ENCODE measurements around the gene FAM72B. TPM values are rescaled to one million over a fixed set of nuclear protein-coding genes. Genes with fewer than 3 reads are reported as not detected.
"Not testable (repeated sequence)": the region's sequence is repeated elsewhere in the genome, so short reads cannot be mapped to it uniquely, and the experiment has no call there.

The FAM72B gene
- total RNA-seq (ENCODE audit: low replicate concordance) = 36.9 and 48.4 TPM in 2 replicates

DNA sequence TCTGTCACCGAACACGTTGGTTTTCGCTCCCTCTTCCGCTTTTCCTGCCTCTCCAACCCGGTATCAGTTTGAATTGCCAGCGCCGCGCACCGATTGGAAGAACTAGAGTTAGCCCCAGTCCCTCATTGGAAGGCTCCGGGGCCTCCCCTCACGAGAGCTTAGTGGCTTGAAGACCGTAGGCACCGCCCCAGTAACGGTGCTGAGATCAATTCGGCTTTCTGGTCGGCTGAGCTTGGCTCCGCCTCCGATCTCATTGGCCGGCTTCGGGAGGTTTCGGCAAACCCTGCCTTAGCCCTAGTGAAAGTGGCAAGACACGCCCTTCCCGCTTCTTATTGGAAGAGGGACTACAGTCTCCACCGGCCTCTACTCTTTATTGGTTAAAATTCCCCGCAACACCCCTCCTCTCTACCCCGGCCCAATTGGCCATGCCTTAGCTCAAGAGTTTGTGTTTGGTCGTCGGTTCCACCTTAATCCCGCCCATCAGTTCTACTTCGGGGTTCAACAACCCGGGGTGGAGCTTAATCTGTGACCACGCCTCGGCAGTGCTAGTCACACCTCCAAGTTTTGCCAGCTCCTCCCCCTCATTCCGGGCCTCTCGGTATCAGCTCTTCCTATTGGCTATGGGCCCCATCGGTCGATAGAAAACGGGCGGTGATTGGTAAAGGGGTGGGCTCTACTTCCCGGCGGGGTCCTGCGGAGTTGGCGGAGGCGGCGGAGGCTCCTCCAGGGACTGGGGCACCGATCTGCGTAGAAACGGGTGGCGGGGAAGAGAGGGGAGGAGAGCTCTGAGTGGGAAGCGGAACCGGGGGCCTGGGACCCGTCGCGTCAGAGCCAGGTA lies at the start of gene FAM72B, which contains the start of gene SRGAP2C:
FAM72B (minus strand) TSS at position 51 of the 838 bp plus-strand sequence. CDS start 851 bp downstream, outside the sequence.
SRGAP2C (plus strand) TSS at position 686 of the 838 bp plus-strand sequence. CDS start 2,472 bp downstream, outside the sequence.
- not testable (repeated sequence) for H3K4me1 Mint-ChIP-seq; H3F3A ChIP-seq (ENCODE audit: low read depth); H3K79me2 ChIP-seq (ENCODE audit: low read depth); H3K9me3 Mint-ChIP-seq; H2AFZ ChIP-seq (replicated peaks); H3K9me3 ChIP-seq (ENCODE audit: low read depth); H3K9ac ChIP-seq; H3K4me1 ChIP-seq; H3K27me3 Mint-ChIP-seq (ENCODE audit: insufficient read depth, low read depth); H3K36me3 Mint-ChIP-seq; H4K20me1 ChIP-seq (ENCODE audit: low read depth); H3K36me3 ChIP-seq; H3K27me3 ChIP-seq
- peak within 1 kb of the TSS; percentile 93 for H3K4me3 Mint-ChIP-seq
- Histone ChIP-seq H3K4me2 (peak within 1 kb of the TSS; percentile 80), H3K27ac (peak within 1 kb of the TSS; percentile 74), H3K4me3 (peak within 1 kb of the TSS; percentile 63)
- H3K27ac Mint-ChIP-seq = peak within 1 kb of the TSS; percentile 82
- DNase-seq (ENCODE audit: low spot score) = peak; percentile 99

GRCh38 chr1:121232445-121233125 lies 48.4 kb upstream of the FAM72B start:
- H3K9me3 ChIP-seq (ENCODE audit: low read depth); H2AFZ ChIP-seq (replicated peaks); H3K27me3 ChIP-seq; DNase-seq (ENCODE audit: low spot score); H3K36me3 ChIP-seq; H3K27ac Mint-ChIP-seq; H3K9ac ChIP-seq; H3K4me2 ChIP-seq; H3K27ac ChIP-seq; H3K27me3 Mint-ChIP-seq (ENCODE audit: insufficient read depth, low read depth); H3K4me3 ChIP-seq; H3K36me3 Mint-ChIP-seq; H4K20me1 ChIP-seq (ENCODE audit: low read depth); H3K4me1 Mint-ChIP-seq; H3K4me1 ChIP-seq; H3K79me2 ChIP-seq (ENCODE audit: low read depth); H3K9me3 Mint-ChIP-seq; H3K4me3 Mint-ChIP-seq; H3F3A ChIP-seq (ENCODE audit: low read depth): not testable (repeated sequence)

- H3K79me2 ChIP-seq (ENCODE audit: low read depth); H2AFZ ChIP-seq (replicated peaks); H3K4me1 Mint-ChIP-seq; H3K9me3 Mint-ChIP-seq; H3K36me3 Mint-ChIP-seq; H3K27me3 ChIP-seq; H3K4me1 ChIP-seq; H3F3A ChIP-seq (ENCODE audit: low read depth); H4K20me1 ChIP-seq (ENCODE audit: low read depth); H3K27ac Mint-ChIP-seq; H3K27ac ChIP-seq; H3K9me3 ChIP-seq (ENCODE audit: low read depth); H3K4me3 ChIP-seq; H3K36me3 ChIP-seq; H3K4me3 Mint-ChIP-seq; H3K4me2 ChIP-seq; H3K27me3 Mint-ChIP-seq (ENCODE audit: insufficient read depth, low read depth); DNase-seq (ENCODE audit: low spot score); H3K9ac ChIP-seq: not testable (repeated sequence)
Measured at GRCh38 chr1:121230636-121231035, 46.5 kb upstream of the FAM72B start.

- not testable (repeated sequence) for H3K36me3 Mint-ChIP-seq; H2AFZ ChIP-seq (replicated peaks); H3K79me2 ChIP-seq (ENCODE audit: low read depth); H3F3A ChIP-seq (ENCODE audit: low read depth); H3K4me2 ChIP-seq; H3K4me3 ChIP-seq; H3K9me3 ChIP-seq (ENCODE audit: low read depth); H3K4me1 Mint-ChIP-seq; H3K27me3 Mint-ChIP-seq (ENCODE audit: insufficient read depth, low read depth); H4K20me1 ChIP-seq (ENCODE audit: low read depth); H3K9ac ChIP-seq; DNase-seq (ENCODE audit: low spot score); H3K4me1 ChIP-seq; H3K27me3 ChIP-seq; H3K27ac Mint-ChIP-seq; H3K9me3 Mint-ChIP-seq; H3K27ac ChIP-seq; H3K36me3 ChIP-seq; H3K4me3 Mint-ChIP-seq
Measured at GRCh38 chr1:121227544-121228330, 43.6 kb upstream of the FAM72B start.

- not testable (repeated sequence) for H3K27ac ChIP-seq; DNase-seq (ENCODE audit: low spot score); H3K4me3 ChIP-seq; H4K20me1 ChIP-seq (ENCODE audit: low read depth); H3K4me1 Mint-ChIP-seq; H3F3A ChIP-seq (ENCODE audit: low read depth); H3K4me1 ChIP-seq; H3K9ac ChIP-seq; H3K27me3 ChIP-seq; H2AFZ ChIP-seq (replicated peaks); H3K9me3 ChIP-seq (ENCODE audit: low read depth); H3K36me3 ChIP-seq; H3K4me3 Mint-ChIP-seq; H3K79me2 ChIP-seq (ENCODE audit: low read depth); H3K4me2 ChIP-seq; H3K27ac Mint-ChIP-seq; H3K9me3 Mint-ChIP-seq; H3K27me3 Mint-ChIP-seq (ENCODE audit: insufficient read depth, low read depth); H3K36me3 Mint-ChIP-seq
Measured at GRCh38 chr1:121226925-121227324, 42.8 kb upstream of the FAM72B start.

GRCh38 chr1:121226295-121226904 lies 42.3 kb upstream of the FAM72B start:
- H3K9me3 Mint-ChIP-seq = not testable (repeated sequence)

GRCh38 chr1:121224714-121225113 lies 40.6 kb upstream of the FAM72B start:
- H3K4me1 ChIP-seq; H3K36me3 Mint-ChIP-seq; DNase-seq (ENCODE audit: low spot score); H3K27ac Mint-ChIP-seq; H3K9me3 Mint-ChIP-seq; H3K27me3 ChIP-seq; H4K20me1 ChIP-seq (ENCODE audit: low read depth); H3K79me2 ChIP-seq (ENCODE audit: low read depth); H3K4me3 ChIP-seq; H2AFZ ChIP-seq (replicated peaks); H3K27me3 Mint-ChIP-seq (ENCODE audit: insufficient read depth, low read depth); H3K4me3 Mint-ChIP-seq; H3F3A ChIP-seq (ENCODE audit: low read depth); H3K4me1 Mint-ChIP-seq; H3K9me3 ChIP-seq (ENCODE audit: low read depth); H3K9ac ChIP-seq; H3K27ac ChIP-seq; H3K36me3 ChIP-seq; H3K4me2 ChIP-seq: not testable (repeated sequence)

More at GRCh38 chr1:121226295-121226904, 42.3 kb upstream of the FAM72B start:
- not testable (repeated sequence) for H3K9ac ChIP-seq; H3K27ac Mint-ChIP-seq; H3K4me2 ChIP-seq; H3K27ac ChIP-seq; H3K4me3 ChIP-seq; H4K20me1 ChIP-seq (ENCODE audit: low read depth); H3K4me1 Mint-ChIP-seq; H3K36me3 Mint-ChIP-seq; H3F3A ChIP-seq (ENCODE audit: low read depth); H2AFZ ChIP-seq (replicated peaks); H3K27me3 ChIP-seq; H3K27me3 Mint-ChIP-seq (ENCODE audit: insufficient read depth, low read depth); H3K4me3 Mint-ChIP-seq; H3K4me1 ChIP-seq; H3K9me3 ChIP-seq (ENCODE audit: low read depth); DNase-seq (ENCODE audit: low spot score); H3K36me3 ChIP-seq; H3K79me2 ChIP-seq (ENCODE audit: low read depth)
